MM.1S (cell line): ENCODE measurements around the gene CIRBP.

Experiments used
- CTCF ChIP-seq: fragments of 300-600 bp; sonication (generic); IDR thresholded peaks from 2 replicates; pipeline ENCODE4 v1.5.1; 2016; ENCODE audit warnings: antibody characterized with exemption, low read length, mixed read lengths
- EZH2phosphoT487 ChIP-seq: fragments of 300-600 bp; sonication (generic); IDR thresholded peaks from 2 replicates; pipeline ENCODE4 v1.6.1; 2018; ENCODE audit warnings: antibody characterized with exemption, low read length

GRCh38 chr19:1270854-1271527 lies 1.9 kb downstream of the CIRBP start:
- no peak for TF ChIP-seq CTCF
- TF ChIP-seq EZH2phosphoT487: no peak
